Retinal pigment epithelial cell (primary cell): ENCODE results near the gene TMOD2.

Experiments
- DNase-seq: peaks from one replicate; pipeline ENCODE4 v3.0.0-alpha.2; 2010; ENCODE audit warnings: low read depth
- H3K4me3 ChIP-seq: 2 replicates; pipeline ENCODE4 v1.5.1; 2011; ENCODE audit warnings: mild to moderate bottlenecking, low read length, control low read depth, moderate library complexity
- CTCF ChIP-seq: conservative IDR thresholded peaks from 2 replicates; pipeline ENCODE4 v1.5.1; 2011; ENCODE audit warnings: low read depth, low read length, control low read depth, inconsistent platforms

TMOD2 gene

GRCh38 chr15:51853998-51854397 is 102.6 kb downstream of the TMOD2 start:
- DNase-seq, result no peak
- no peak for TF ChIP-seq CTCF
- no peak overlapping the region for H3K4me3 ChIP-seq

- no peak for TF ChIP-seq CTCF
- H3K4me3 ChIP-seq, result no peak overlapping the region
- DNase-seq, result no peak
Measured at GRCh38 chr15:51855612-51856011, 104.2 kb downstream of the TMOD2 start.

GRCh38 chr15:51856714-51857380 is 105.5 kb downstream of the TMOD2 start:
- H3K4me3 ChIP-seq, result no peak overlapping the region
- TF ChIP-seq CTCF, result no peak
- DNase-seq, result no peak

DNA sequence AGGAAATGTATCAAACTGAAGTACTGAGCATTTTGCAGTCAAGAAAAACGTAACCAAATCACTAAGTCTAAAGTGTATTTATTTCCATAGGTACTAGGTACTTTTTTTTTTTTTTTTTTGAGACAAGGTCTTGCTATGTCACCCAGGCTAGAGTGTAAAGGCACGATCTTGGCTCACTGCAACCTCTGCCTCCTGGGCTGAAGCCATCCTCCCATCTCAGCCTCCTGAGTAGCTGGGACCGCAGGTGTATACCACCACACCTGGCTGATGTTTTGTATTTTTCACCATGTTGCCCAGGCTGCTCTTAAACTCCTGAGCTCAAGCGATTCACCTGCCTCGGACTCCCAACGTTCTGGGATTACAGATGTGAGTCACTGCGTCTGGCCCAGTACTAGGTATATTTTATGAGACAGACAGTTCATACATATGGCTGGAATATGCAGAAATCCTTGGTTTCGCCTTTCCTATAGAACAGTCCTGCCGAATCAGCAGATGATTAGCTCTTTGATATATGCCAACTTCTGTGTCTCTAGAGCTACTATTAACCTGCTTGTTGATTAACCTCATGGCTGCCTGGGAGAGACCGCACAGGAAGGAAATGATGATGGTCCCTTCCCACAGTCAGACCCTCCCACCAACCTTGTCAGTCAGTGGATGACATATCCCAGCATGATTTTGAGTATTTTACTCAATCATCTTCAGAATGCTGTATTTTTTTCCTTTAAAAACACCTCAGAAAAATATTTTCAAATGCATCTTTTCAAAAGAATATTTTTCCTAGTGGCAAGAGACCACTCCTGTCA is 110.4 kb downstream of the TMOD2 start:
- no peak for TF ChIP-seq CTCF
- no peak overlapping the region for H3K4me3 ChIP-seq
- no peak for DNase-seq

DNA sequence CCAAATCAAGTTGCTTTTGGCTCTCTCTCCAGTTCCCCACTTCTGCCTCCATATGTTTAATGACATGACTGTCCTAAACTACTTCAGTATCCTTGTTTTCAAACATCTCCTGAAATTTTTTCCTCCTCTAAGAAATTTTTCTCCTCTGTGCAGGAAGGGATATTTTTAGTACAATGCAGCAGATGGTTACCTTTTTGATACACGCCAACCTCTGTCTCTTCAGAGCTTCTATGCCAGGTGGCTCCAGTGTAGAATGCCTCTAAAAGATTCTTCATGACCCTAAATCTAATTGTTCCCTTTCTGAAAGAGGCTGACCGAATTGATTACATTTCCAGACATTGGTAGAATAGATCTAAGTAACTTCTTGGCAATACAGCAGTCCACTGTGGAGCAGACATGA is 111.7 kb downstream of the TMOD2 start:
- H3K4me3 ChIP-seq, result no peak overlapping the region
- no peak for TF ChIP-seq CTCF

GRCh38 chr15:51864408-51865056 is 113.1 kb downstream of the TMOD2 start:
- no peak for DNase-seq
- no peak for TF ChIP-seq CTCF
- no peak overlapping the region for H3K4me3 ChIP-seq

More for the DNA sequence above, 111.7 kb downstream of the TMOD2 start:
- no peak for DNase-seq
